MCF 10A (cell line): ENCODE measurements around the gene AREG. TPM values are rescaled to one million over a fixed set of nuclear protein-coding genes. Genes with fewer than 3 reads are reported as not detected.
A peak's percentile ranks its signal among the peaks of the same experiment; 100 is the strongest.

Experiments used
- BruUV-seq: library from RNA; stranded (reverse); fragments of 400-500 nt; replicated peaks from 2 replicates; lab custom pipeline; 2021; lab: Mats Ljungman, UMichigan
- CTCF ChIA-PET: fragments of 300-600 bp; sonication (Branson Sonifier 250); formaldehyde crosslinking; extraction: SDS; loops from one replicate; lab custom pipeline; 2021; ENCODE audit warnings: antibody characterized with exemption, inconsistent platforms; lab: Yijun Ruan, JAX
- POLR2A ChIA-PET: fragments of 300-600, 350-650 bp; sonication (Branson Sonifier 250); formaldehyde crosslinking; extraction: SDS; loops from one replicate; lab custom pipeline; 2020; ENCODE audit warnings: antibody characterized with exemption, inconsistent platforms; lab: Yijun Ruan, JAX
- DNase-seq: peaks from one replicate; pipeline ENCODE4 v3.0.0-alpha.2; 2018; ENCODE audit not compliant: unreplicated experiment
- H3K27ac Mint-ChIP-seq: one replicate; pipeline ENCODE4 v1.8.0; 2022; ENCODE audit warnings: mild to moderate bottlenecking, low read depth, mixed read lengths; ENCODE audit not compliant: unreplicated experiment
- H3K27me3 Mint-ChIP-seq: one replicate; pipeline ENCODE4 v1.8.0; 2022; ENCODE audit warnings: mixed read lengths; ENCODE audit not compliant: insufficient read depth, unreplicated experiment
- H3K36me3 Mint-ChIP-seq: one replicate; pipeline ENCODE4 v1.8.0; 2022; ENCODE audit warnings: mild to moderate bottlenecking, moderate library complexity, mixed read lengths; ENCODE audit not compliant: insufficient read depth, unreplicated experiment
- H3K4me1 Mint-ChIP-seq: one replicate; pipeline ENCODE4 v1.8.0; 2022; ENCODE audit warnings: mixed read lengths; ENCODE audit not compliant: insufficient read depth, unreplicated experiment
- H3K4me3 Mint-ChIP-seq: one replicate; pipeline ENCODE4 v1.8.0; 2022; ENCODE audit warnings: mild to moderate bottlenecking, moderate library complexity, mixed read lengths; ENCODE audit not compliant: unreplicated experiment
- H3K9me3 Mint-ChIP-seq: one replicate; pipeline ENCODE4 v1.8.0; 2022; ENCODE audit warnings: mixed read lengths; ENCODE audit not compliant: unreplicated experiment
- intact Hi-C: fragments of 100-400 bp; cut with micrococcal nuclease; formaldehyde crosslinking; loops from 2 replicates; pipeline ENCODE4 v1.14.1; 2022
- total RNA-seq: library from RNA; stranded (reverse); gene quantifications from 2 replicates; pipeline ENCODE4 v1.2.3, GENCODE V29; 2022
- TF ChIP-seq, protein P1 (sequence below): fragments of 200-600 bp; IDR thresholded peaks from one replicate; pipeline ENCODE4 v1.8.0; 2022; ENCODE audit warnings: antibody characterized with exemption, mild to moderate bottlenecking; ENCODE audit not compliant: unreplicated experiment

AREG gene
- total RNA-seq, 1 experiment from 2014 or later: 1,878 TPM

DNA sequence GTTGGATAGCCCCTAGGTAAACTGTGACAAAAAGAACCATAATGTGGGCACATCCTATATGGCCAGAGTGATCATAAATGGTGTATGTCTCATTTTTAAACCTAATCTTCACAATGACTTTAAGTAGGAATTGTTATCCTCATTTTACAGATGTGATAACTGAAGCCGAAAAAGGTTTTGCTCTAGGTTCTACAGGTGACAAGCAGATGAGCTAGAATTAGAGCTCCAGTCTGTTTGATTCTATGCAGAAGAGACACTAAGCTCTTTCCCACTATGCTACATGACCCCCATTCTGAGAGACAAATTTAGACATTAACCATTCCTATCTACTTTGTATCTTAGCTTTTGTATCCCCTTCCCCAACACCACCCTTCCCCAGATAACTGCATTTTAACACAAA, 2.0 kb downstream of the AREG start:
- POLR2A ChIA-PET: interaction anchor here (0.8 to 6.9 kb wide), 31 partner anchors 9 to 217 kb away, joined by 3 to 217 read pairs (median 4); partner anchors contain the start of genes EPGN and EREG
- intact Hi-C loops: no loop called here
- BruUV-seq: no TSS peak

DNA sequence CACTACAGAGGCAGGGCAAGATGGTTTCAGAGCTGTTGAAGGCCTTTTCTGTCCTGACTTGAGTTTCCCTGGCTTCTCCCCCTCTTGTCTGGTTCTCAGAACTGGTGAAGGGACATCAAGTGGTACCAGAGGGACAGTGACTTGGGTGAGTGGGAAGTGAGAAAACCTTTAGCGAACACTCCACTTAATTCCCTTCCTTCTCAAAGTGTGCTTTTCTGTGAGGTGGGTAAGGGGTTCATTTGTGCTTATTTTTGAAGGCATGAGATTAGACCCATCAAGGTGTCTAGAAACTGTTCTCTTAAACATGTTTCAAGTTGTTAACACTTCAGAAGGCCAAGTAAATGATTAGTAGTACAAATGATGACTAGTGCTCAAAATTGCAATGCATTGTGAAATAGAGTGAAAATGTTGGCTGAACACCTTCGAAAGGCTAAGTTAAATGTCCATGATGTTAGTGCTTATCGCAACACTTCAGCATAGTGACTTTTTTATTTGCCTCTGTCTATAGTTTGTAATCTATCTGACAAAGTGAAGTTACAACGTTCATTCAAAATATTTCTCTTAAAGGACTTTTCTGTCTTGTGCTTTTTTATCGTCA, 2.8 kb downstream of the AREG start:
- ChIA-PET POLR2A (interaction anchor here (0.6 to 10.8 kb wide), 32 partner anchors 8 to 773 kb away, joined by 3 to 217 read pairs (median 8); partner anchors contain the start of genes EPGN and EREG), CTCF (interaction anchor here (0.6 to 5.2 kb wide), 13 partner anchors 12 to 227 kb away, joined by 3 to 55 read pairs (median 4); no protein-coding TSS in a partner anchor)
- Mint-ChIP-seq H3K27ac (peak overlapping the region; percentile 37), H3K4me1 (peaks cover 27% of the 10 kb centered on the region), H3K9me3 (no peaks in the 10 kb centered on the region), H3K27me3 (no peaks in the 10 kb centered on the region), H3K36me3 (peaks cover 82% of the 10 kb centered on the region), H3K4me3 (peak overlapping the region; percentile 95)
- TF ChIP-seq, protein P1, sequence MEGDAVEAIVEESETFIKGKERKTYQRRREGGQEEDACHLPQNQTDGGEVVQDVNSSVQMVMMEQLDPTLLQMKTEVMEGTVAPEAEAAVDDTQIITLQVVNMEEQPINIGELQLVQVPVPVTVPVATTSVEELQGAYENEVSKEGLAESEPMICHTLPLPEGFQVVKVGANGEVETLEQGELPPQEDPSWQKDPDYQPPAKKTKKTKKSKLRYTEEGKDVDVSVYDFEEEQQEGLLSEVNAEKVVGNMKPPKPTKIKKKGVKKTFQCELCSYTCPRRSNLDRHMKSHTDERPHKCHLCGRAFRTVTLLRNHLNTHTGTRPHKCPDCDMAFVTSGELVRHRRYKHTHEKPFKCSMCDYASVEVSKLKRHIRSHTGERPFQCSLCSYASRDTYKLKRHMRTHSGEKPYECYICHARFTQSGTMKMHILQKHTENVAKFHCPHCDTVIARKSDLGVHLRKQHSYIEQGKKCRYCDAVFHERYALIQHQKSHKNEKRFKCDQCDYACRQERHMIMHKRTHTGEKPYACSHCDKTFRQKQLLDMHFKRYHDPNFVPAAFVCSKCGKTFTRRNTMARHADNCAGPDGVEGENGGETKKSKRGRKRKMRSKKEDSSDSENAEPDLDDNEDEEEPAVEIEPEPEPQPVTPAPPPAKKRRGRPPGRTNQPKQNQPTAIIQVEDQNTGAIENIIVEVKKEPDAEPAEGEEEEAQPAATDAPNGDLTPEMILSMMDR: no peak
- DNase-seq: peak; percentile 44
- intact Hi-C loops: loop anchor here (1.0 to 2.0 kb wide), 3 partner anchors 84 to 224 kb away; no protein-coding TSS in a partner anchor
- no TSS peak for BruUV-seq

More for the DNA sequence above, 2.0 kb downstream of the AREG start:
- no peaks in the 10 kb centered on the region for H3K27me3 Mint-ChIP-seq
- H3K9me3 Mint-ChIP-seq: no peaks in the 10 kb centered on the region
- H3K27ac Mint-ChIP-seq: peak overlapping the region; percentile 37
- peaks cover 74% of the 10 kb centered on the region for H3K36me3 Mint-ChIP-seq
- H3K4me3 Mint-ChIP-seq: peak overlapping the region; percentile 95
- H3K4me1 Mint-ChIP-seq: peaks cover 28% of the 10 kb centered on the region
- DNase-seq: no peak
- TF ChIP-seq, protein P1: no peak
- CTCF ChIA-PET: interaction anchor here (0.6 to 5.2 kb wide), 17 partner anchors 11 to 228 kb away, joined by 3 to 55 read pairs (median 4); no protein-coding TSS in a partner anchor

DNA sequence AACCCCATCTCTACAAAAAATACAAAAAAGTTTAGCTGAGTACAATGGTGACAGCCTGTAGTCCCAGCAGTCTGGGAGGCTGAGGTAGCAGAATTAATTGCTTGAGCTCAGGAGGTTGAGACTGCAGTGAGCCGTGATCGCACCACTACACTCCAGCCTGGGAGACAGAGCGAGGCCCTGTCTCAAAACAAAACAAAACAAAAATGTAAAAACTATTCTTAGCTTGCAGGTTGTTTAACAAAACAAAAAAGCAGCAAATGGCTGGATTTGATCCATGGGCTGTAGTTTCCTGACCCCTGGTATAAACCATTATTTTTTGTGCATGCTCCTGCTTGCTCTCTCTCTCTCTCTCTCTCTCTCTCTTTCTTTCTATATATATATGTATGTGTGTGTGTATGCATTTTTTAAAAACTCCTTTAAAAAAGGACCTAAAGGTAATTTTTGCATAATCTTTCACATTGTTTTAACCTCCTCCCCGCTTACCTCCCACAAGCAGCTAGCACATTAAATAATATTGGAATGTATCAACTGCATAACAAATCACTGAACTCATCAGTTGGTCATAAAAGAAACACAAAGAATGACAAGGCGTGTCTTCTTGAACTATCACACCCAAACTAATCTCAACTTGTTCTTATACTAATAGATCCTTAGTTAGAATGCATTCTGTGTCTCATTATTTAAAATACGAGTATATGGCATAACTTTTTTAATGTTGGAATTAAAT, 4.8 kb downstream of the AREG start:
- Mint-ChIP-seq H3K27ac (peak overlapping the region; percentile 37), H3K36me3 (peaks cover 100% of the 10 kb centered on the region), H3K4me1 (peaks cover 21% of the 10 kb centered on the region), H3K4me3 (peak overlapping the region; percentile 95), H3K9me3 (no peaks in the 10 kb centered on the region), H3K27me3 (no peaks in the 10 kb centered on the region)
- BruUV-seq: TSS peak; percentile 22
- TF ChIP-seq, protein P1: no peak
- intact Hi-C loops: loop anchor here (2.0 kb wide), 1 partner anchor 173 kb away; no protein-coding TSS in a partner anchor
- CTCF ChIA-PET: interaction anchor here (0.7 to 3.8 kb wide), 7 partner anchors 14 to 173 kb away, joined by 3 to 47 read pairs (median 3); no protein-coding TSS in a partner anchor
- POLR2A ChIA-PET: interaction anchor here (0.6 to 10.8 kb wide), 34 partner anchors 12 to 1313 kb away, joined by 3 to 170 read pairs (median 4); partner anchors contain the start of gene EREG
- peak; percentile 54 for DNase-seq
